ENCODE data around the gene TMEM106B. TPM values are rescaled to one million over a fixed set of nuclear protein-coding genes. Genes with fewer than 3 reads are reported as not detected.

Gene TMEM106B
- total and polyA plus RNA-seq, 2 donors (not counting 3 experiments of a cell fraction or from before 2014, with no cell fraction given), result 13.7 to 23.1 TPM

DNA sequence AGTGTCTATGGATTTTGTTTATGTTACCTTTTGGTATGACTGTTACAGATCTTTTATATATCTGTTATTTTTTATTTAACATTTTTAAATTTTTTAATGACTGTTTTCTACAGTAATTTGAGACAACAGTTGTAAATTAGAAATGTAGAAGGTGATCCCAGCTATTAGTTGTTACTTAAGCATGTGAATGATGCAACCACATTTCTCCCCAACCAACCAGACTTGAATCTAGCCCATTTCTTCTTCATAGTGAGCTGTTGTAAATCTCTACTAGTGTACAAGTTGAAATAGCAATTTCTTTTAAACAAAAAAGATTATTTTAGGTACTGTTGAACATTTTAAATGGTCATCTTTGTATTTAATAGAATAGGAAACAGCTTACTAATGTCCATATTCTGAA, 18.0 kb downstream of the TMEM106B start:
- Histone ChIP-seq H4K20me1 (replicated peaks; ENCODE audit: control insufficient read depth, extremely low read depth, insufficient read depth, low read length) (no peaks in the 10 kb centered on the region), H2AFZ (ENCODE audit: low read depth, low read length) (no peak overlapping the region), H3K9me3 (replicated peaks; ENCODE audit: control insufficient read depth, insufficient read depth, low read length) (no peaks in the 10 kb centered on the region), H3K4me1 (ENCODE audit: control insufficient read depth, extremely low read depth, insufficient read depth, low read length) (no peaks in the 10 kb centered on the region), H3K9ac (replicated peaks; ENCODE audit: extremely low read depth, insufficient read depth, low read length) (no peak overlapping the region), H3K27me3 (ENCODE audit: control insufficient read depth in 2 of 2, insufficient read depth in 2 of 2, low read length in 2 of 2) (no peaks in the 10 kb centered on the region), H3K4me2 (ENCODE audit: insufficient read depth, low read length) (no peak overlapping the region), H3K27ac (ENCODE audit: insufficient read depth, low read depth, low read length) (no peak overlapping the region), H3K79me2 (ENCODE audit: control insufficient read depth, insufficient read depth, low read length) (no peaks in the 10 kb centered on the region), H3K36me3 (ENCODE audit: control insufficient read depth in 2 of 2, extremely low read depth in 1 of 2, insufficient read depth in 2 of 2, low read length in 2 of 2) (peaks cover 0 to 2% of the 10 kb centered on the region in 2 experiments), H3K9me1 (replicated peaks; ENCODE audit: control insufficient read depth, extremely low read depth, insufficient read depth, low read length) (no peaks in the 10 kb centered on the region), H3K4me3 (replicated peaks in 1 of 3; ENCODE audit: insufficient read depth in 1 of 3, low read depth in 1 of 3, low read length in 3 of 3) (no peak overlapping the region)
- dilution Hi-C loops (cut with MboI; ENCODE audit: extremely low pct_ligation_motif_present, low sequenced_read_pairs) (no loop called here), intact Hi-C loops (cut with micrococcal nuclease) (no loop called here)
- TF ChIP-seq, protein P1, sequence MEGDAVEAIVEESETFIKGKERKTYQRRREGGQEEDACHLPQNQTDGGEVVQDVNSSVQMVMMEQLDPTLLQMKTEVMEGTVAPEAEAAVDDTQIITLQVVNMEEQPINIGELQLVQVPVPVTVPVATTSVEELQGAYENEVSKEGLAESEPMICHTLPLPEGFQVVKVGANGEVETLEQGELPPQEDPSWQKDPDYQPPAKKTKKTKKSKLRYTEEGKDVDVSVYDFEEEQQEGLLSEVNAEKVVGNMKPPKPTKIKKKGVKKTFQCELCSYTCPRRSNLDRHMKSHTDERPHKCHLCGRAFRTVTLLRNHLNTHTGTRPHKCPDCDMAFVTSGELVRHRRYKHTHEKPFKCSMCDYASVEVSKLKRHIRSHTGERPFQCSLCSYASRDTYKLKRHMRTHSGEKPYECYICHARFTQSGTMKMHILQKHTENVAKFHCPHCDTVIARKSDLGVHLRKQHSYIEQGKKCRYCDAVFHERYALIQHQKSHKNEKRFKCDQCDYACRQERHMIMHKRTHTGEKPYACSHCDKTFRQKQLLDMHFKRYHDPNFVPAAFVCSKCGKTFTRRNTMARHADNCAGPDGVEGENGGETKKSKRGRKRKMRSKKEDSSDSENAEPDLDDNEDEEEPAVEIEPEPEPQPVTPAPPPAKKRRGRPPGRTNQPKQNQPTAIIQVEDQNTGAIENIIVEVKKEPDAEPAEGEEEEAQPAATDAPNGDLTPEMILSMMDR (IDR thresholded peaks at IDR 0.05; ENCODE audit: extremely low read depth in 1 of 2, insufficient read depth in 1 of 2, low read depth in 1 of 2, low read length in 2 of 2), result no peak
- TF ChIP-seq GATA2 (IDR thresholded peaks at IDR 0.05; ENCODE audit: insufficient read depth, insufficient read length, low read depth, low read length), result no peak
- TF ChIP-seq FOS (IDR thresholded peaks at IDR 0.05; ENCODE audit: borderline replicate concordance, insufficient read depth, low read length), result no peak
- TF ChIP-seq EZH2 (IDR thresholded peaks at IDR 0.05; ENCODE audit: borderline replicate concordance, low read depth, low read length, severe bottlenecking), result no peak
- TF ChIP-seq POLR2A (IDR thresholded peaks at IDR 0.05; ENCODE audit: low read depth, low read length), result no peak
- TF ChIP-seq, protein P2, sequence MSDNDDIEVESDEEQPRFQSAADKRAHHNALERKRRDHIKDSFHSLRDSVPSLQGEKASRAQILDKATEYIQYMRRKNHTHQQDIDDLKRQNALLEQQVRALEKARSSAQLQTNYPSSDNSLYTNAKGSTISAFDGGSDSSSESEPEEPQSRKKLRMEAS (IDR thresholded peaks at IDR 0.05; ENCODE audit: insufficient read depth, insufficient read length), result no peak
- TF ChIP-seq JUN (IDR thresholded peaks at IDR 0.05; ENCODE audit: borderline replicate concordance, insufficient read depth, insufficient read length, low read depth), result no peak
- TF ChIP-seq MYC (IDR thresholded peaks at IDR 0.05; ENCODE audit: low read depth, low read length), result no peak
- no peak for TF ChIP-seq POLR2AphosphoS5 (IDR thresholded peaks at IDR 0.05; ENCODE audit: insufficient read depth, low read depth, low read length)
- DNase-seq (ENCODE audit: low read depth, low spot score) (no peak), FAIRE-seq (no peak)
- ChIA-PET CTCF (interaction anchor here (1.0 kb wide), 1 partner anchor 15 kb away, joined by 3 read pairs; no protein-coding TSS in a partner anchor), POLR2A (no interaction called here)
- no TSS peak for BruUV-seq (replicated peaks)

All from endothelial cell of umbilical vein (primary cell).